ENCODE data around the gene SPATA2.

SPATA2 gene

DNA sequence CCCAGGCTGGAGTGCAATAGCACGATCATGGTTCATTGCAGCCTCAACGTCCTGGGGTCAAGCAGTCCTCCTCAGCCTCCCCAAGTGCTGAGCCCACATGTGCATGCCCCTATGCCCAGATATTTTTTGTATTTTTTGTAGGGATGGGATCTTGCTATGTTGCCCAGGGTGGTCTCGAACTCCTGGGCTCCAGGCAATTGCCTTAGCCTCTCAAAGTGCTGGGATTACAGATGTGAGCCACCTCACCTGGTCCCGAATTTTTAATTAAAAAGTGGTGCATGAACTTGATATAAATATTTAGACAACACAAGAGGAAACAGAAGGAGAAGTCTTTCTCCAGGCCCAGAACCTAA lies 13.8 kb upstream of the SPATA2 start:
- DNase-seq = no peak

DNA sequence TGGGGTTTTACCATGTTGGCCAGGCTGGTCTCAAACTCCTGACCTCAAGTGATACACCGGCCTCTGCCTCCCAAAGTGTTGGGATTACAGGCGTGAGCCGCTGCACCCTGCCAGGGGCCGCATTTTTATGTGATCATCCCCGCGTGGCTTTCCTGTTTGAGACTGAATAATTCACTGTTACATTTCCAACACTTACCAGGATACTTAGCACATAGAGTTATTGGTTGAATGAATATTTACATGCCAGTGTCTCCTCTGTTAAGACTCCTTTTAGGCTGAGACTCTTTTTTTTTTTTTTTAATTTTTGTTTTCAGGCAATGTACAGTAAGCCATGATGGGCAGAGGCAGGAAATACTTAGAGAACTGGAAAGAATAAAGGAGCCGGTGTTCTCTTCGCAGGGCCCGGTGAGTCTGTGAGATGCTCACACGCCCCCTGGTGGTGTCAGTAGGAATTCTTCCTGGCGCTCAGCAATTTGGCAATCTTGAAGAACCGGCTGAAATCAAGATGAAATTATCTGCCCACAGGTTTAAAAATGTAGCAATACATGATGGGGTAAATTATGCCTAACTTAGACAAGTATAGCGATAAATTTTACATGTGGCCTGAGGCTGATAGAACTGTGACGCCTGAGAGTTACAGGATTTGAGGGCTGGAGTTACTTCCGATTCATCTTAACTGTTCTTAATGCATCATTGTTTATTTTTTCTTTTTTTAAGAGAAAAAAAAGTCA lies 13.2 kb upstream of the SPATA2 start:
- peak; percentile 28 for DNase-seq

DNA sequence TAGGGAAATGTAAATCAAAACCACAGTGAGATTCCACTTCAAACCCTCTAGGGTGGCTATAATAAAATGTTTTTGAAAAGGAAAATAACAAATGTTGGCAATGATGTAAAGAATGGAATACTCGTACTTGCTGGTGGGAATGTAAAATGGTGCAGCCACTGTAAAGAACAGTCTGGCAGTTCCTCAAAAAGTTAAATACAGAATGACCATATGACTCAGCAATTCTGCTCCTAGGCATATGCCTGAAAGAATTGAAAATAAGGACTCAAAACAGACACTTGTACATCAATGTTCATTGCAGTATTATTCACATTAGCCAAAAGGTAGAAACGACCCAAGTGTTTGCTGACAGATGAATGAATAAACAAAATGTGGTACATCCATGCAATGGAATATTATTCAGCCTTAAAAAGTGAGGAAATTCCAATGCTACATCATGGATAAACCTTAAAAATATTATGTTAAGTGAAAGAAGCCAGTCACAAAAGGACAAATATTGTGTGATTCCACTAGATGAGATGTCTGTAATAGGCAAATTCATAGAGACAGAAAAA lies 10.6 kb upstream of the SPATA2 start:
- no peak for DNase-seq

- no peak for DNase-seq
Observed at GRCh38 chr20:49924247-49924646, 8.9 kb upstream of the SPATA2 start.

DNA sequence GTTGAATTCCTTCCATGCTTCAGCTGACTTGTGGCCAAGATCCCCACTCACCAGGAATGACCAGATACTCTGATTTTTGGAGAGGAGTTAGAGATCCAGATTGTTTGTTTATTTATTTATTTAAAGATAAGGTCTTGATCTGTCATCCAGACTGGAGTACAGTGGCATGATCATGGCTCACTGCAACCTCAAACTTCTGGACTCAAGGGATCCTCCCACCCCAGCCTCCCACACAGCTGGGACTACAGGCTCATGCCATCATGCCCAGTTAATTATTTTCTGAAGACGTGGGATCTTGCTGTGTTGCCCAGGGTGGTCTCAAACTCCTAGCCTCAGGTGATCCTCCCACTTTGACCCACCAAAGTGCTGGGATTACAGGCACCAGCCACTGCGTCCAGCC lies 4.1 kb upstream of the SPATA2 start:
- DNase-seq = no peak

GRCh38 chr20:49919009-49919408 lies 3.7 kb upstream of the SPATA2 start:
- DNase-seq = no peak

- DNase-seq = no peak
Observed at GRCh38 chr20:49918446-49918845, 3.1 kb upstream of the SPATA2 start.

GRCh38 chr20:49916146-49917002 lies 1.0 kb upstream of the SPATA2 start:
- no peak for DNase-seq

DNA sequence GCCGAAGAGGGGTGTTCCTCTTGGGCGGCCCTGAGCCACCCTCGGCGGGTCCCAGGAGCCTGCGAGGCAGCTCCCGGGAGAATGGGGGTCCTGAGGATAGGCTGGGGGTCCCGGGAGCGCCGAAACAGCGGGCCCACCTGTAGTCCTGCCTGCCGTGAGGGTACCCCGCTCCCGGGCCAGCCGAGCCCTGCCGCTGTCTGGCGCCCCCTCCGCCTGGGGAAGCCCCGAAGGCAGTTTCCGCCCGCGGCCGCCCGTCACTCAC lies 280 bp downstream of the SPATA2 start:
- DNase-seq = no peak

- no peak for DNase-seq
Observed at GRCh38 chr20:49914310-49915117, 815 bp downstream of the SPATA2 start.

GRCh38 chr20:49913399-49914047 lies 1.8 kb downstream of the SPATA2 start:
- no peak for DNase-seq

GRCh38 chr20:49910340-49910706 lies 5.0 kb downstream of the SPATA2 start:
- no peak for DNase-seq

- DNase-seq = no peak
Observed at GRCh38 chr20:49909499-49910339, 5.6 kb downstream of the SPATA2 start.

DNA sequence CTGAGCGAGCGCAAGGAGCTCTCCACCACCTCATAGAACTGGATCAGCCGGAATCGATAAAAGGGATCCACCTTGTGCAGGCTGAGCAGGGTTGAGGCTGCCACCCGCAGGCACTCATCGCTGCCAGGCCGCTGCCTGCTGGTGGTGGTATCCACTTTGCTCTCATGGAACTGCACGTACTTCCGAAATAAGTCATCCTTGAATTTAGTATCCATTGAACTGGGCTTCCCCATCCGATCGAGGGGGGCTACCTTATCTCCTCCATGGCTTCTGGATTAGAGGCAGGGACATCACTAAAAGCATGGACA lies 7.1 kb downstream of the SPATA2 start:
- no peak for DNase-seq

DNA sequence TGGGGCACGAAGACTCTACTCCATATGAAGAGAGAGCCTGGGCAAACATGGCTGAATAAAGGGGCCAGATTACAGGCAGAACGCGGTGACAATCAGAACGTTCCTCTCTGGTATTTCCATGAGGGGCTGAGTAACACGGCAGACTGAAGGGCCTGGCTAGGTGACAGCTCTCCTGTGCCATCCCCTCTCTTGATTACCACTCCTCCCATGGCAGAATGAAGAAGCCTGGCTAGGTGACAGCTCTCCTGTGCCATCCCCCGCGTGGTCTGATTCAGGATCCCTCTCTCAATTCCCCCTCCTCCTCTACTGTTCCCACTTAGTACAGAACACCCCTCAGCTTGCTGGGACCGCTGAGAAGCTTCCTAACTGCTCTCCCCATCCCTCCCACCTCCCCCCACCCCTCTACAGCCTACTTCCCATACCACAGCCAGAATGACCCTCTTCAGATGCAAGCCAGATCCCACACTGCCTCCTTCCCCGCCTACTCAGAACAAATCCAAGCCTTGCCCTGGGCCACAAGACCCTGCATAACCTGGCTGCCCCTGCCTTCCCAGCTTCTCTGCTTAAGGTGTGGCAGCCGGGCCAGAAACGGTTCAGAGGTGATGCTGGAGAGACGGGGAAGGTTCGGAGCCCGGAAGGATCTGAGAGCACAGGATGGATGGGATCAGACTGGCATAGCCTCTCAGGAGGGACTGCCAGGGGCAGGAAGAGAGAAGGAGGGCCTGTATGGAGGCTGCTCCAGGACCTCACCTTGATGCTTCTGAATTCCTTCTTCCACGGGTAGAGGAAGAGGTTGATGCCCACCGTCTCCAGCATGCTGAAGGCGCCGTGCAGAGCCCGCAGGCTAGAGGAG lies 7.7 kb downstream of the SPATA2 start:
- no peak for DNase-seq

GRCh38 chr20:49906615-49907154 lies 8.6 kb downstream of the SPATA2 start:
- no peak for DNase-seq

DNA sequence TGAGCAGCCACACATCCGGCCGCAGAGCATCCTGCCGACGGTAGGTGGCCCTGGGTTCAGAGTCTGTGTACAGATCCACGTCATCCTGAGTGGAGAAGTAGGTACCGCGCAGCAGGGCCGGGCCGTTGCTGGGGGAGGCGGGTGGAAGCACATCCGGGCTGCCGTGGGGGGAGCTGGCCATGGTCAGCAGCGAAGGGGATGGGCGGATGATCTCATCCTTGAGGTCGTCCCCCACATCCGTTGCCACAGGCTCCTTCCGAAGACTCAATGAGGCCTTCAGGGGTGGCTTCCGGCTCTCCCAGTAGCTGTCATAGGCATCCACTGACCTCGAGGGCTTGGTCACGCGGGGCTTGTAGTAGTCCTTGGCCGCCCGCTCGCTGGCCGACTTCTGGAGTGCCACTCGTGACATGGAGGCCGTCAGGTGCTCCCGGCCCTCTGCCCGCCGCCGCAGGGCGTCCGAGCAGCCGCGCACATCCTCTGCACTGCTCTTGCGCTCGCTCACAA lies 9.2 kb downstream of the SPATA2 start:
- DNase-seq = no peak

GRCh38 chr20:49905415-49906091 lies 9.8 kb downstream of the SPATA2 start:
- DNase-seq = no peak

DNA sequence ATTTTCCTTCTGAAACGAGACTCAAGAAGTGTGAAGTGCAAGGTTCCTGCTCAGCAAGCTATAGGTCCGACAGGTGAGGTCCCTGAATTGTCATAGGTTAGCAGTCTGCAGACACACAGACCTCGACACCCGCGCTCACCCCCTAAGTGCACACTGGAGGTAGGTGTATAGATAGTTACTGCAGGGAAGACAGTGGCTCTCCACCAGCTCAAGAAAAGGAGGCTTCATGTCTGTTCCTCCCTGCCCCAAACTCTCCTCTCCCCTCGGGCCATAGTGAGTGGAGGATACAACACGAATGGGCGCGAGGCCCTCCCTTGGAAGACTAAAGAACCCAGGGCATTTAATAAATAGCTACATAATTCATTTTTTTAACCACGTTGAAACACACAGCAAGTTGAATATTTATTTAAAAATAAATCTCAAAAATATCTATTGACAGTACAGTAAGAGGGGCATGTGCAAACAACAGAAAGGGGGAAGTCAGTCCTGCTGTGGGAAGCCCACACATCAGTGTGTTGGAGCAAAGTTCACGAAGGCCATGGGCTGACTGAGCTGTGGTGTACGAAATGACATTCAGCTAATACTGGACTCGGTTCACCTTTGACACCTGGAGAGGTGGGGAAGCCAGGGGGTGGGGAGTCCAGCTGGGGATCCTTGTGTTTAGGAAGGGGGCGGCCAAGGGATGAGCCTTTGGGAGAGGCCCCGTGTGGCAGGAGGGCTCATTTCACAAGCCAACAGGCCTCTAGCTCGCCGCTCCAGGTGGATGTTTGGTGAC lies 10.7 kb downstream of the SPATA2 start:
- DNase-seq = no peak
